SK-N-SH treated with all-trans-retinoic acid at 6 μM for 48 hours (cell line): ENCODE measurements around the gene CD96.
"Not testable (repeated sequence)": the region's sequence is repeated elsewhere in the genome, so short reads cannot be mapped to it uniquely, and the experiment has no call there.

Experiments
- ATAC-seq: fragments of 200-7000 bp; cut with Tn5 transposase; 3 replicates; pipeline ENCODE4 v1.9.1; 2020; ENCODE audit warnings: mild to moderate bottlenecking, moderate library complexity
- ARNTL ChIP-seq: fragments of 450-650 bp; formaldehyde crosslinking; IDR thresholded peaks from 2 replicates; pipeline ENCODE4 v1.5.0; 2020; ENCODE audit warnings: low read depth, mild to moderate bottlenecking, moderate library complexity, borderline replicate concordance
- BACH2 ChIP-seq: fragments of 250-450 bp; sonication (Bioruptor Pico); IDR thresholded peaks from 2 replicates; pipeline ENCODE4 v1.9.0; 2021; ENCODE audit warnings: mild to moderate bottlenecking, borderline replicate concordance
- CREB5 ChIP-seq: fragments of 250-450 bp; sonication (Bioruptor Pico); IDR thresholded peaks from 2 replicates; pipeline ENCODE4 v1.5.1; 2020; ENCODE audit warnings: low read depth, mild to moderate bottlenecking, moderate library complexity
- CSDC2 ChIP-seq: fragments of 250-450 bp; sonication (Bioruptor Pico); IDR thresholded peaks from 2 replicates; pipeline ENCODE4 v1.5.0; 2020; ENCODE audit warnings: mild to moderate bottlenecking, moderate library complexity
- CSRNP3 ChIP-seq: fragments of 250-450 bp; sonication (Bioruptor Pico); IDR thresholded peaks from 2 replicates; pipeline ENCODE4 v1.5.1; 2021; ENCODE audit warnings: mild to moderate bottlenecking, moderate library complexity
- GLIS3 ChIP-seq: fragments of 250-450 bp; sonication (Bioruptor Pico); IDR thresholded peaks from 2 replicates; pipeline ENCODE4 v1.5.0; 2020; ENCODE audit warnings: mild to moderate bottlenecking, moderate library complexity
- ISL1 ChIP-seq: fragments of 250-450 bp; sonication (Bioruptor Pico); IDR thresholded peaks from 2 replicates; pipeline ENCODE4 v2.1.2; 2022; ENCODE audit warnings: mild to moderate bottlenecking, moderate library complexity
- OSR1 ChIP-seq: fragments of 250-450 bp; sonication (Bioruptor Pico); IDR thresholded peaks from 2 replicates; pipeline ENCODE4 v1.8.0; 2022; ENCODE audit warnings: moderate library complexity, mild to moderate bottlenecking, inconsistent platforms
- PATZ1 ChIP-seq: fragments of 250-450 bp; sonication (Bioruptor Pico); IDR thresholded peaks from 2 replicates; pipeline ENCODE4 v1.8.0; 2020; ENCODE audit warnings: mild to moderate bottlenecking, moderate library complexity, borderline replicate concordance
- POU6F1 ChIP-seq: fragments of 250-450 bp; sonication (Bioruptor Pico); IDR thresholded peaks from 2 replicates; pipeline ENCODE4 v1.8.0; 2021; ENCODE audit warnings: low read depth, mild to moderate bottlenecking, moderate library complexity, borderline replicate concordance
- RARB ChIP-seq: fragments of 250-450 bp; sonication (Bioruptor Pico); IDR thresholded peaks from 2 replicates; pipeline ENCODE4 v1.8.0; 2021; ENCODE audit warnings: mild to moderate bottlenecking, moderate library complexity
- SNAI2 ChIP-seq: fragments of 250-450 bp; sonication (Bioruptor Pico); IDR thresholded peaks from 2 replicates; pipeline ENCODE4 v1.5.0; 2020; ENCODE audit warnings: mild to moderate bottlenecking, moderate library complexity
- TCF4 ChIP-seq: fragments of 250-450 bp; sonication (Bioruptor Pico); IDR thresholded peaks from 2 replicates; pipeline ENCODE4 v1.8.0; 2021; ENCODE audit warnings: mild to moderate bottlenecking, moderate library complexity, borderline replicate concordance
- TOX ChIP-seq: fragments of 250-450 bp; sonication (Bioruptor Pico); IDR thresholded peaks from 2 replicates; pipeline ENCODE4 v1.8.0; 2021; ENCODE audit warnings: mild to moderate bottlenecking, moderate library complexity, borderline replicate concordance
- TSHZ2 ChIP-seq: fragments of 250-450 bp; sonication (Bioruptor Pico); IDR thresholded peaks from 2 replicates; pipeline ENCODE4 v1.5.0; 2020; ENCODE audit warnings: mild to moderate bottlenecking, moderate library complexity
- ZC3H10 ChIP-seq: fragments of 250-450 bp; sonication (Bioruptor Pico); IDR thresholded peaks from 2 replicates; pipeline ENCODE4 v1.5.1; 2021; ENCODE audit warnings: mild to moderate bottlenecking, moderate library complexity
- ZFP3 ChIP-seq: fragments of 250-450 bp; sonication (Bioruptor Pico); IDR thresholded peaks from 2 replicates; pipeline ENCODE4 v1.5.0; 2020; ENCODE audit warnings: mild to moderate bottlenecking, moderate library complexity
- ZFP30 ChIP-seq: fragments of 450-650 bp; formaldehyde crosslinking; IDR thresholded peaks from 2 replicates; pipeline ENCODE4 v1.5.0; 2022; ENCODE audit warnings: mild to moderate bottlenecking, moderate library complexity
- ZNF565 ChIP-seq: fragments of 450-650 bp; formaldehyde crosslinking; conservative IDR thresholded peaks from 2 replicates; pipeline ENCODE4 v1.5.0; 2020; ENCODE audit warnings: low read depth, mild to moderate bottlenecking, moderate library complexity
- ZNF70 ChIP-seq: fragments of 450-650 bp; formaldehyde crosslinking; IDR thresholded peaks from 2 replicates; pipeline ENCODE4 v1.5.0; 2020; ENCODE audit warnings: mild to moderate bottlenecking, moderate library complexity
- ZNF8 ChIP-seq: fragments of 450-650 bp; formaldehyde crosslinking; IDR thresholded peaks from 2 replicates; pipeline ENCODE4 v1.5.0; 2020; ENCODE audit warnings: mild to moderate bottlenecking, moderate library complexity

Gene CD96

GRCh38 chr3:111669926-111670630 lies 128.1 kb downstream of the CD96 start:
- ATAC-seq = peak; percentile 12; the same call in 2 of the 3 replicates

GRCh38 chr3:111672461-111672860 lies 130.5 kb downstream of the CD96 start:
- not testable (repeated sequence) for ATAC-seq

More at GRCh38 chr3:111669926-111670630, 128.1 kb downstream of the CD96 start:
- TF ChIP-seq CREB5 (CRISPR knock-in tag) = no peak
- no peak for TF ChIP-seq ISL1 (CRISPR knock-in tag)
- no peak for TF ChIP-seq ZNF70 (CRISPR knock-in tag)
- no peak for TF ChIP-seq GLIS3 (CRISPR knock-in tag)
- TF ChIP-seq TOX (CRISPR knock-in tag) = no peak
- TF ChIP-seq ZNF8 (CRISPR knock-in tag) = no peak

- no peak for TF ChIP-seq CREB5 (CRISPR knock-in tag)
- TF ChIP-seq ZNF565 (CRISPR knock-in tag) = no peak
- no peak for TF ChIP-seq RARB (CRISPR knock-in tag)
- TF ChIP-seq POU6F1 = no peak
- no peak for TF ChIP-seq ZFP3 (CRISPR knock-in tag)
- TF ChIP-seq PATZ1 (CRISPR knock-in tag) = no peak
- TF ChIP-seq TSHZ2 = no peak
- no peak for TF ChIP-seq BACH2 (CRISPR knock-in tag)
- TF ChIP-seq CSRNP3 (CRISPR knock-in tag) = no peak
- TF ChIP-seq CSDC2 = no peak
- no peak for TF ChIP-seq ZFP30 (CRISPR knock-in tag)
- TF ChIP-seq ARNTL (CRISPR knock-in tag) = no peak
- no peak for TF ChIP-seq TOX (CRISPR knock-in tag)
- no peak for TF ChIP-seq TCF4 (CRISPR knock-in tag)
- TF ChIP-seq ZC3H10 = no peak
- TF ChIP-seq SNAI2 (CRISPR knock-in tag) = no peak
- no peak for TF ChIP-seq ZNF70 (CRISPR knock-in tag)
- TF ChIP-seq OSR1 = no peak
- no peak for TF ChIP-seq ISL1 (CRISPR knock-in tag)
- TF ChIP-seq, all 23 proteins: peak for 0
- ATAC-seq = no peak
Observed at GRCh38 chr3:111675846-111676210, 133.8 kb downstream of the CD96 start.
